HEK293 (cell line): ENCODE measurements around the gene TALDO1.

Source experiments
- CTCF ChIA-PET: fragments of 350-600 bp; formaldehyde crosslinking; extraction: SDS; loops from one replicate; lab custom pipeline; 2021; ENCODE audit warnings: antibody characterized with exemption; lab: Yijun Ruan, JAX
- POLR2A ChIA-PET: fragments of 300-600 bp; formaldehyde crosslinking; extraction: SDS; loops from one replicate; lab custom pipeline; 2020; ENCODE audit warnings: antibody characterized with exemption, inconsistent platforms; lab: Yijun Ruan, JAX
- H3K27ac ChIP-seq: fragments of 200-500 bp; sonication (Bioruptor generic); 2 replicates; pipeline ENCODE4 v1.5.1; 2014; ENCODE audit warnings: low read depth, low read length, control low read depth, inconsistent platforms; ENCODE audit errors: extremely low read depth
- H3K36me3 ChIP-seq, 2 experiments: fragments of 200-500 bp in 1 of 2; sonication (Bioruptor generic) in 1 of 2; 1 replicate in 1 of 2; 2 replicates in 1 of 2; pipeline ENCODE4 v1.5.1; 2014 to 2017; ENCODE audit warnings: inconsistent platforms in 2 of 2, low read length in 2 of 2; ENCODE audit not compliant: control insufficient read depth in 2 of 2, insufficient read depth in 1 of 2
- H3K4me1 ChIP-seq: fragments of 200-500 bp; sonication (Bioruptor generic); 2 replicates; pipeline ENCODE4 v1.5.1; 2014; ENCODE audit warnings: mild to moderate bottlenecking, low read length, inconsistent platforms; ENCODE audit not compliant: control insufficient read depth, insufficient read depth
- H3K4me3 ChIP-seq: 2 replicates; pipeline ENCODE4 v1.5.1; 2011; ENCODE audit warnings: low read depth, mild to moderate bottlenecking, control low read depth, low read length, moderate library complexity
- H3K9me3 ChIP-seq: fragments of 200-500 bp; sonication (Bioruptor generic); 2 replicates; pipeline ENCODE4 v1.5.1; 2014; ENCODE audit warnings: low read depth, low read length, inconsistent platforms; ENCODE audit not compliant: control insufficient read depth, insufficient read depth
- CTCF ChIP-seq: fragments of 450-650 bp; formaldehyde crosslinking; IDR thresholded peaks from 2 replicates; pipeline ENCODE4 v1.5.1; 2016; ENCODE audit warnings: missing biosample characterization, missing genetic modification characterization
- EGR2 ChIP-seq: fragments of 450-650 bp; formaldehyde crosslinking; IDR thresholded peaks from 2 replicates; pipeline ENCODE4 v1.5.1; 2016; ENCODE audit warnings: low read depth, missing biosample characterization, missing genetic modification characterization
- ELK4 ChIP-seq: IDR thresholded peaks from 2 replicates; pipeline ENCODE4 v1.6.1; 2011; ENCODE audit warnings: mild to moderate bottlenecking, low read depth, low read length, borderline replicate concordance
- GLIS1 ChIP-seq: fragments of 450-650 bp; formaldehyde crosslinking; IDR thresholded peaks from 2 replicates; pipeline ENCODE4 v1.5.1; 2016; ENCODE audit warnings: missing biosample characterization, missing genetic modification characterization
- GLIS2 ChIP-seq: fragments of 450-650 bp; formaldehyde crosslinking; IDR thresholded peaks from 2 replicates; pipeline ENCODE4 v1.5.1; 2016; ENCODE audit warnings: missing biosample characterization, missing genetic modification characterization
- KLF17 ChIP-seq: fragments of 450-650 bp; formaldehyde crosslinking; IDR thresholded peaks from 2 replicates; pipeline ENCODE4 v1.5.1; 2016; ENCODE audit warnings: missing biosample characterization, missing genetic modification characterization
- KLF9 ChIP-seq: fragments of 450-650 bp; formaldehyde crosslinking; IDR thresholded peaks from 2 replicates; pipeline ENCODE4 v1.5.1; 2016; ENCODE audit warnings: missing biosample characterization, missing genetic modification characterization, low read depth
- MZF1 ChIP-seq: fragments of 450-650 bp; formaldehyde crosslinking; IDR thresholded peaks from 2 replicates; pipeline ENCODE4 v1.5.1; 2017; ENCODE audit warnings: missing biosample characterization, missing genetic modification characterization, borderline replicate concordance
- PBX3 ChIP-seq: sonication (generic); formaldehyde crosslinking; IDR thresholded peaks from 2 replicates; pipeline ENCODE4 v1.8.1; 2022; ENCODE audit warnings: mild to moderate bottlenecking, moderate library complexity, missing genetic modification reagents
- SCRT2 ChIP-seq: fragments of 450-650 bp; formaldehyde crosslinking; IDR thresholded peaks from 2 replicates; pipeline ENCODE4 v1.5.1; 2016; ENCODE audit warnings: missing biosample characterization, missing genetic modification characterization
- ZEB2 ChIP-seq: fragments of 450-650 bp; formaldehyde crosslinking; IDR thresholded peaks from 2 replicates; pipeline ENCODE4 v1.5.1; 2016; ENCODE audit warnings: missing biosample characterization, missing genetic modification characterization
- ZFHX2 ChIP-seq: fragments of 450-650 bp; formaldehyde crosslinking; conservative IDR thresholded peaks from 2 replicates; pipeline ENCODE4 v1.5.1; 2016; ENCODE audit warnings: missing biosample characterization, missing genetic modification characterization
- ZNF10 ChIP-seq: fragments of 450-650 bp; formaldehyde crosslinking; IDR thresholded peaks from 2 replicates; pipeline ENCODE4 v1.5.1; 2017; ENCODE audit warnings: missing biosample characterization, missing genetic modification characterization
- ZNF140 ChIP-seq: fragments of 450-650 bp; formaldehyde crosslinking; IDR thresholded peaks from 2 replicates; pipeline ENCODE4 v1.5.1; 2016; ENCODE audit warnings: missing biosample characterization, missing genetic modification characterization
- ZNF157 ChIP-seq: fragments of 450-650 bp; formaldehyde crosslinking; IDR thresholded peaks from 2 replicates; pipeline ENCODE4 v1.5.1; 2016; ENCODE audit warnings: missing biosample characterization, missing genetic modification characterization
- ZNF391 ChIP-seq: fragments of 450-650 bp; formaldehyde crosslinking; IDR thresholded peaks from 2 replicates; pipeline ENCODE4 v1.5.1; 2016; ENCODE audit warnings: low read depth, missing biosample characterization, missing genetic modification characterization, borderline replicate concordance
- ZNF521 ChIP-seq: fragments of 450-650 bp; formaldehyde crosslinking; IDR thresholded peaks from 2 replicates; pipeline ENCODE4 v1.5.1; 2017; ENCODE audit warnings: missing biosample characterization, mild to moderate bottlenecking, missing genetic modification characterization
- ZNF629 ChIP-seq: fragments of 450-650 bp; formaldehyde crosslinking; IDR thresholded peaks from 2 replicates; pipeline ENCODE4 v1.5.1; 2017; ENCODE audit warnings: missing biosample characterization, missing genetic modification characterization
- ZNF654 ChIP-seq: fragments of 450-650 bp; formaldehyde crosslinking; IDR thresholded peaks from 2 replicates; pipeline ENCODE4 v1.5.1; 2016; ENCODE audit warnings: low read depth, missing biosample characterization, missing genetic modification characterization
- ZNF701 ChIP-seq: fragments of 450-650 bp; formaldehyde crosslinking; IDR thresholded peaks from 2 replicates; pipeline ENCODE4 v1.5.1; 2016; ENCODE audit warnings: missing biosample characterization, missing genetic modification characterization
- ZNF785 ChIP-seq: fragments of 450-650 bp; formaldehyde crosslinking; IDR thresholded peaks from 2 replicates; pipeline ENCODE4 v1.5.1; 2016; ENCODE audit warnings: missing biosample characterization, missing genetic modification characterization

TALDO1 gene

GRCh38 chr11:722346-722811 is 24.9 kb upstream of the TALDO1 start:
- Histone ChIP-seq H3K36me3 (no peaks in the 10 kb centered on the region), H3K9me3 (no peaks in the 10 kb centered on the region), H3K4me1 (no peaks in the 10 kb centered on the region)
- ChIA-PET POLR2A (interaction anchor here (0.5 to 3.2 kb wide), 4 partner anchors 10 to 39 kb away, joined by 4 to 16 read pairs (median 6); partner anchors contain the start of gene TMEM80), CTCF (interaction anchor here (0.7 to 3.8 kb wide), 12 partner anchors 9 to 271 kb away, joined by 3 to 28 read pairs (median 4); partner anchors contain the start of genes DEAF1, EPS8L2, HRAS and TMEM80)
- TF ChIP-seq SCRT2 (tag by site-specific recombination) (0 out of 2 replicates have a peak, but pooled peaks have one; percentile 31), KLF17 (tag by site-specific recombination) (no peak), GLIS2 (tag by site-specific recombination) (peak; percentile 46; the same call in 1 of the 2 replicates), GLIS1 (tag by site-specific recombination) (peak; percentile 51), ZNF629 (tag by site-specific recombination) (no peak), EGR2 (tag by site-specific recombination) (no peak)
- TF ChIP-seq, all 188 proteins: peak for 3
- no peak overlapping the region for H3K4me3 ChIP-seq
- no peak overlapping the region for H3K27ac ChIP-seq

GRCh38 chr11:723120-723883 is 24.0 kb upstream of the TALDO1 start:
- ChIA-PET POLR2A (interaction anchor here (0.6 to 3.2 kb wide), 5 partner anchors 11 to 43 kb away, joined by 3 to 16 read pairs (median 4); partner anchors contain the start of gene TMEM80), CTCF (interaction anchor here (0.5 to 3.8 kb wide), 18 partner anchors 8 to 272 kb away, joined by 3 to 28 read pairs (median 4); partner anchors contain the start of genes DEAF1, EPS8L2 and TMEM80)
- H3K27ac ChIP-seq: no peak overlapping the region
- no peaks in the 10 kb centered on the region for H3K9me3 ChIP-seq
- no peak for TF ChIP-seq ZNF157
- no peak for TF ChIP-seq ZNF521 (tag by site-specific recombination)
- peak; percentile 100 for TF ChIP-seq ZNF391 (tag by site-specific recombination)
- peak; percentile 57 for TF ChIP-seq ZNF654 (tag by site-specific recombination)
- TF ChIP-seq ZEB2 (tag by site-specific recombination): 0 out of 2 replicates have a peak, but pooled peaks have one; percentile 27
- no peak for TF ChIP-seq ZNF140
- no peaks in the 10 kb centered on the region for H3K36me3 ChIP-seq
- no peak overlapping the region for H3K4me3 ChIP-seq
- H3K4me1 ChIP-seq: no peaks in the 10 kb centered on the region; the same call in 1 of the 2 replicates

GRCh38 chr11:724049-724777 is 23.1 kb upstream of the TALDO1 start:
- H3K36me3 ChIP-seq: no peaks in the 10 kb centered on the region
- POLR2A ChIA-PET: interaction anchor here (0.6 to 3.2 kb wide), 3 partner anchors 28 to 148 kb away, joined by 3 to 16 read pairs (median 3); partner anchors contain the start of gene TMEM80
- no peaks in the 10 kb centered on the region; the same call in 1 of the 2 replicates for H3K4me1 ChIP-seq
- CTCF ChIA-PET: interaction anchor here (0.5 to 3.8 kb wide), 13 partner anchors 13 to 188 kb away, joined by 3 to 28 read pairs (median 4); partner anchors contain the start of genes DEAF1, EPS8L2 and TMEM80
- no peaks in the 10 kb centered on the region for H3K9me3 ChIP-seq
- TF ChIP-seq MZF1 (no peak), PBX3 (CRISPR knock-in tag) (0 out of 2 replicates have a peak, but pooled peaks have one; percentile 39), ZFHX2 (tag by site-specific recombination) (peak; percentile 30; the same call in 1 of the 2 replicates), ZNF10 (tag by site-specific recombination) (no peak), ZNF785 (tag by site-specific recombination) (no peak), CTCF (tag by site-specific recombination) (no peak), ZNF521 (tag by site-specific recombination) (no peak), ELK4 (no peak), ZNF701 (tag by site-specific recombination) (no peak), KLF9 (tag by site-specific recombination) (peak; percentile 74)
- H3K4me3 ChIP-seq: no peak overlapping the region
- H3K27ac ChIP-seq: no peak overlapping the region
